Gastroesophageal sphincter (tissue), 3 donors: ENCODE results near the gene ZCCHC4.

Experiments used
- EP300 ChIP-seq: sonication (generic); formaldehyde crosslinking; IDR thresholded peaks from one replicate; pipeline ENCODE4 v1.6.1; 2017; ENCODE audit warnings: antibody characterized with exemption, mild to moderate bottlenecking
- POLR2AphosphoS5 ChIP-seq: sonication (generic); formaldehyde crosslinking; IDR thresholded peaks from one replicate; pipeline ENCODE4 v1.6.1; 2017; ENCODE audit warnings: antibody characterized with exemption
- TF ChIP-seq, protein P1 (sequence below), 4 experiments: fragments of 200-600 bp in 2 of 4; fragments of 450-650 bp in 2 of 4; sonication (generic) in 1 of 4; IDR thresholded peaks; one replicate each; pipeline ENCODE4 v1.5.1; 2017 to 2019; ENCODE audit warnings: antibody characterized with exemption in 4 of 4, mild to moderate bottlenecking in 2 of 4, moderate library complexity in 2 of 4

DNA sequence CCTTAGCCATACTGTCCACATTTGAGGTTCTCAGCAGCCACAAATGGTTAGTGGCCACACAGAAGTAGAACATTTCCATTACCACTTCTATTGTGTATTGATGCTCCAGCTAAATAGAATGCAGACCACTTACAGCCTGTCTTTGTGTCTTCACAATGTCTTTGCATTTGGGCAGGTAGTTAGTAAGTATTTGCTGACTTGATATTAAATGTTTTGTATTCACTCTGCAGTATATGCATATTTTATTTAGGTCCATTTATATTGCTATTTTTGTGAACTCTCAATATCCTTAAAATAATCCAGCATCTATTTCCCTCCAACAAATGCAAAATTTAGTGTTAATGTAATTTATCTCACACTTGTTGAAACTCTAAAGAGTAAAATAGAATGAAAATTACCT lies 91.1 kb downstream of the ZCCHC4 start:
- TF ChIP-seq, protein P1, sequence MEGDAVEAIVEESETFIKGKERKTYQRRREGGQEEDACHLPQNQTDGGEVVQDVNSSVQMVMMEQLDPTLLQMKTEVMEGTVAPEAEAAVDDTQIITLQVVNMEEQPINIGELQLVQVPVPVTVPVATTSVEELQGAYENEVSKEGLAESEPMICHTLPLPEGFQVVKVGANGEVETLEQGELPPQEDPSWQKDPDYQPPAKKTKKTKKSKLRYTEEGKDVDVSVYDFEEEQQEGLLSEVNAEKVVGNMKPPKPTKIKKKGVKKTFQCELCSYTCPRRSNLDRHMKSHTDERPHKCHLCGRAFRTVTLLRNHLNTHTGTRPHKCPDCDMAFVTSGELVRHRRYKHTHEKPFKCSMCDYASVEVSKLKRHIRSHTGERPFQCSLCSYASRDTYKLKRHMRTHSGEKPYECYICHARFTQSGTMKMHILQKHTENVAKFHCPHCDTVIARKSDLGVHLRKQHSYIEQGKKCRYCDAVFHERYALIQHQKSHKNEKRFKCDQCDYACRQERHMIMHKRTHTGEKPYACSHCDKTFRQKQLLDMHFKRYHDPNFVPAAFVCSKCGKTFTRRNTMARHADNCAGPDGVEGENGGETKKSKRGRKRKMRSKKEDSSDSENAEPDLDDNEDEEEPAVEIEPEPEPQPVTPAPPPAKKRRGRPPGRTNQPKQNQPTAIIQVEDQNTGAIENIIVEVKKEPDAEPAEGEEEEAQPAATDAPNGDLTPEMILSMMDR (IDR thresholded peaks at IDR 0.05), result no peak
- TF ChIP-seq POLR2AphosphoS5, result no peak
- no peak for TF ChIP-seq EP300
